Smooth muscle cell (in vitro differentiated cells): ENCODE data around the gene SEPSECS. TPM values are rescaled to one million over a fixed set of nuclear protein-coding genes. Genes with fewer than 3 reads are reported as not detected.

Experiments used
- DNase-seq: peaks from one replicate; lab custom pipeline; 2025; ENCODE audit not compliant: unreplicated experiment; lab: John Stamatoyannopoulos, UW
- H2AFZ ChIP-seq: fragments of 200-600 bp; sonication (generic); 2 replicates; pipeline ENCODE4 v1.6.0; 2016; ENCODE audit warnings: antibody characterized with exemption, low read depth, mild to moderate bottlenecking
- H3F3A ChIP-seq: fragments of 200-600 bp; sonication (generic); 2 replicates; pipeline ENCODE4 v1.6.0; 2017; ENCODE audit warnings: antibody characterized with exemption, low read depth
- H3K27ac ChIP-seq: fragments of 200-600 bp; sonication (generic); 2 replicates; pipeline ENCODE4 v1.5.1; 2016; ENCODE audit warnings: low read depth, mild to moderate bottlenecking
- H3K27me3 ChIP-seq: fragments of 200-600 bp; sonication (generic); 2 replicates; pipeline ENCODE4 v1.6.1; 2016; ENCODE audit warnings: low read depth, mild to moderate bottlenecking
- H3K36me3 ChIP-seq: fragments of 200-600 bp; sonication (generic); 2 replicates; pipeline ENCODE4 v1.5.1; 2016; ENCODE audit warnings: low read depth
- H3K4me1 ChIP-seq: fragments of 200-600 bp; sonication (generic); 2 replicates; pipeline ENCODE4 v1.5.1; 2016; ENCODE audit warnings: low read depth
- H3K4me2 ChIP-seq: fragments of 200-600 bp; sonication (generic); 2 replicates; pipeline ENCODE4 v1.6.0; 2016; ENCODE audit warnings: mild to moderate bottlenecking
- H3K4me3 ChIP-seq: fragments of 200-600 bp; sonication (generic); 2 replicates; pipeline ENCODE4 v1.5.1; 2016; ENCODE audit warnings: mild to moderate bottlenecking
- H3K79me2 ChIP-seq: fragments of 200-600 bp; sonication (generic); 2 replicates; pipeline ENCODE4 v1.6.0; 2016; ENCODE audit warnings: low read depth, mild to moderate bottlenecking
- H3K9ac ChIP-seq: fragments of 200-600 bp; sonication (generic); 2 replicates; pipeline ENCODE4 v1.6.0; 2016; ENCODE audit warnings: low read depth
- H3K9me3 ChIP-seq: fragments of 200-600 bp; sonication (generic); replicated peaks from 2 replicates; pipeline ENCODE4 v1.5.1; 2016; ENCODE audit warnings: low read depth
- H4K20me1 ChIP-seq: fragments of 200-600 bp; sonication (generic); 2 replicates; pipeline ENCODE4 v1.6.0; 2016; ENCODE audit warnings: low read depth
- WGBS: methylation state at CpG from one replicate; pipeline ENCODE4 v1.1.7; 2016; ENCODE audit warnings: low lambda C conversion rate; 5-methylcytosine and 5-hydroxymethylcytosine counted together
- polyA plus RNA-seq: library from polyadenylated mRNA; unstranded; fragments of >200 nt; fragmentation: Nextera tagmentation; extraction: Ambion mirVana; gene quantifications from 2 replicates; pipeline ENCODE4 v1.2.1, GENCODE V29; 2016
- total RNA-seq: library from RNA; depleted of rRNA; stranded (reverse); fragments of >200 nt; gene quantifications from 2 replicates; pipeline ENCODE4 v1.2.3, GENCODE V29; 2014
- TF ChIP-seq, protein P1 (sequence below): fragments of 200-600 bp; sonication (generic); IDR thresholded peaks from 2 replicates; pipeline ENCODE4 v1.5.1; 2017; ENCODE audit warnings: borderline replicate concordance, mild to moderate bottlenecking, antibody characterized with exemption; ENCODE audit not compliant: insufficient read depth, poor library complexity, severe bottlenecking

The SEPSECS gene
- total and polyA plus RNA-seq, 2 experiments from 2014 or later: 4.2 to 8.4 TPM

DNA sequence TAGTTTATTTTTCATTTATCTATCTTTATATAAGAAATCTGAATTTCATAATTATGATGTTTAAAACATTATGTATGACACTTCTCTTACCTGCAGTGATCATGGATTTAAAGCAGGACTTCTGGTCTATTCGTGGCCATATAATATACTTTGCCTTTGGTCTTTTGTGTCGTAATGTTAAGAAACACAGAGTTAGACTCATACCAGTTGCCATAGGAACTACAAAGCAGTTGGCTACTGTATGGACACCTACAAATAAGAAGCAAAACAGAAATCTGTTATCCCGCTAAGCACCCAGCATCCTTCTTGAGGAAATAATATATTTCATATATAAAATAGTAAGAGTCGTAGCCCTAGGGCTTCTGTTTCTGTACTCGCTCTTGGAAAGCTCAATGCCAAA lies 4.3 kb downstream of the SEPSECS start:
- Histone ChIP-seq H4K20me1 (no peaks in the 10 kb centered on the region), H3K9ac (no peak overlapping the region), H2AFZ (no peak overlapping the region), H3K79me2 (no peaks in the 10 kb centered on the region), H3K27ac (no peak overlapping the region), H3F3A (no peaks in the 10 kb centered on the region), H3K27me3 (no peaks in the 10 kb centered on the region), H3K4me1 (peaks cover under 1% of the 10 kb centered on the region), H3K4me2 (no peak overlapping the region), H3K9me3 (no peaks in the 10 kb centered on the region), H3K36me3 (no peaks in the 10 kb centered on the region), H3K4me3 (no peak overlapping the region)
- TF ChIP-seq, protein P1, sequence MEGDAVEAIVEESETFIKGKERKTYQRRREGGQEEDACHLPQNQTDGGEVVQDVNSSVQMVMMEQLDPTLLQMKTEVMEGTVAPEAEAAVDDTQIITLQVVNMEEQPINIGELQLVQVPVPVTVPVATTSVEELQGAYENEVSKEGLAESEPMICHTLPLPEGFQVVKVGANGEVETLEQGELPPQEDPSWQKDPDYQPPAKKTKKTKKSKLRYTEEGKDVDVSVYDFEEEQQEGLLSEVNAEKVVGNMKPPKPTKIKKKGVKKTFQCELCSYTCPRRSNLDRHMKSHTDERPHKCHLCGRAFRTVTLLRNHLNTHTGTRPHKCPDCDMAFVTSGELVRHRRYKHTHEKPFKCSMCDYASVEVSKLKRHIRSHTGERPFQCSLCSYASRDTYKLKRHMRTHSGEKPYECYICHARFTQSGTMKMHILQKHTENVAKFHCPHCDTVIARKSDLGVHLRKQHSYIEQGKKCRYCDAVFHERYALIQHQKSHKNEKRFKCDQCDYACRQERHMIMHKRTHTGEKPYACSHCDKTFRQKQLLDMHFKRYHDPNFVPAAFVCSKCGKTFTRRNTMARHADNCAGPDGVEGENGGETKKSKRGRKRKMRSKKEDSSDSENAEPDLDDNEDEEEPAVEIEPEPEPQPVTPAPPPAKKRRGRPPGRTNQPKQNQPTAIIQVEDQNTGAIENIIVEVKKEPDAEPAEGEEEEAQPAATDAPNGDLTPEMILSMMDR: no peak
- WGBS: 97% methylated on average over 5 of the region's 5 CpGs
- no peak for DNase-seq

DNA sequence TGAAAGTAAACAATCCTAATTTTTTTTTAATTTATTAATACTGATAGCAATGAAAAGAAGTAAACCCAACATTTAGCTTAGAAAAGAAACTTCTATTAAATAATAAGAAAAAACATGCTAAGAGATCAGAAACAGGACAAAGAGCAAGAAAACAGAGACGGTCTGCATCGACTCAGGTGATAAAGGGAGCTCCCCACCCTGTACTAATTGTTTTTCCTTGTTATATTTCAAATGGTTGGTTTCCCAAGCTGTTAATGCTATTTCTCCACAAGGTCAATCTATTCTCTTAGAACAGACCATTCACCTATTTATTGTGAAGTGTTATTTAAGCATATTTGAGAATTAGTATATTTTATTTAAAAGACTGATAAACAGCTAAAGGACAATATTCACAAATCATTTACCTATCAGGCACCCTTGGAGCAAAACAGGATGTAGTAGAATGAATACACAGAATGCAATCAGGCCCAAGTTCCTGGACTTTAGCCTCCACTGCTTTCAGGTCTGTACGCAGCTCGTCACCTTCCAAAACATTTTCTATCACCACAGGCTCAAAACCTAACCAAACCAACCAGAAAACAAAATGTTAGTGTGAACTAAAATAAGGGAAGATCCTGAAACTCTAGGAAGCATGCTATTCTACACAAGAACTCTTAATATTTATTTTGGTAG lies 5.5 kb downstream of the SEPSECS start:
- H3K27ac ChIP-seq: no peak overlapping the region
- H4K20me1 ChIP-seq: no peaks in the 10 kb centered on the region
- H3K9me3 ChIP-seq: no peaks in the 10 kb centered on the region
- H3K9ac ChIP-seq: no peak overlapping the region
- no peaks in the 10 kb centered on the region for H3K36me3 ChIP-seq
- no peaks in the 10 kb centered on the region for H3K27me3 ChIP-seq
- H3K4me1 ChIP-seq: no peaks in the 10 kb centered on the region
- no peaks in the 10 kb centered on the region for H3K79me2 ChIP-seq
- H2AFZ ChIP-seq: no peak overlapping the region
- peak overlapping the region; percentile 3 for H3K4me3 ChIP-seq
- H3K4me2 ChIP-seq: no peak overlapping the region
- TF ChIP-seq, protein P1: no peak
- no peak for DNase-seq
- WGBS: 95% methylated on average over 4 of the region's 4 CpGs
- H3F3A ChIP-seq: no peaks in the 10 kb centered on the region

DNA sequence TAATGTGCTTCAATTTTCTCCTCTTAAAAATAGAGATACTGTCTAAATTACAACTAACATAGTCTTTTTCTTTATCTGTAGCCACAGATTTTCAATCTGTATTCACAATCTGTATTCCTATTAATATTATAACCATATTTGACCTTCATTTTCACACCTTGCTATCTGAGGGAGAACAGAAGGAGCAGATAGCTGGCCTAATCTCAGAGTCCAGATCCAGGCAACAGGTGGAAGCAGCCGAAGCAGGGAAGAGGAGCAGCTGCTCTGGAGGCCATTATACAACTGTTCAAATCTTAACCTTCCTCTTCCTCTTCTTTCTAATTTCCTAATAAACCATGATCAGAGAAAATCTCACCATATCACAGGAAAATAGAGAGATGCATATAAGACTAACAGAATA lies 14.2 kb downstream of the SEPSECS start:
- Histone ChIP-seq H3K4me2 (no peak overlapping the region), H3K4me1 (no peaks in the 10 kb centered on the region), H3K27ac (no peak overlapping the region), H3F3A (no peaks in the 10 kb centered on the region), H3K36me3 (no peaks in the 10 kb centered on the region), H3K27me3 (no peaks in the 10 kb centered on the region), H2AFZ (no peak overlapping the region), H4K20me1 (no peaks in the 10 kb centered on the region), H3K79me2 (no peaks in the 10 kb centered on the region), H3K9ac (no peak overlapping the region), H3K9me3 (no peaks in the 10 kb centered on the region), H3K4me3 (no peak overlapping the region)
- no peak for DNase-seq
- 88% methylated on average over 1 of the region's 1 CpG for WGBS
- TF ChIP-seq, protein P1: no peak

DNA sequence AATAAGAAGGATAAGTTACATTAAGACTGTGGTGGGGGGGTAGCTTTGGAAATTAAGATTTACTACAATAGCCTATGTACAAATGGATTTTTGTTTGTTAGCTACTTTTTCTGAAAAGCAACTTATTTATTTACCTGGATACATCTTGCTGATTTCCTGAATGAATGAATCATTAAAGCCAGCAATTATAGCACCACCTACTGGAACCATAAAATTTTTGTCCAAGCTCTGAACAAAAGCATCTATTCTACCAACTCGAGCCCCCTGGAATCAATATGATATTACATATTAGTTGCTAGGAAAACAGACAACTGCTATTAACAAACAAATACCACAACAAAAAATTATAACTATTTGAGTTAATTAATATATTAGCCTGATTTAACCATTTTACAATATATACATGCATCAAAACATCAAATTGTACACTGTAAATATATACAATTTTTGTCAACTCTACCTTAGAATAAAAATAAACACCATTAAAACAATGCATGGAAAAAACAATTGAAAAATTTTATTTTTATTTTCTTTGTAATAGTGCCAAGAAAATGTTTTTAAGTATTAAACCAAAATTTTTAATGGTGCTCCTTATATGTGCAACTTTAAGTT lies 15.3 kb downstream of the SEPSECS start:
- no peaks in the 10 kb centered on the region for H3K4me1 ChIP-seq
- 47% methylated on average over 1 of the region's 1 CpG for WGBS
- no peaks in the 10 kb centered on the region for H3K9me3 ChIP-seq
- no peak overlapping the region for H3K27ac ChIP-seq
- no peak for DNase-seq
- no peak overlapping the region for H3K4me3 ChIP-seq
- H3K9ac ChIP-seq: no peak overlapping the region
- H3K36me3 ChIP-seq: no peaks in the 10 kb centered on the region
- H2AFZ ChIP-seq: no peak overlapping the region
- H3K27me3 ChIP-seq: no peaks in the 10 kb centered on the region
- no peak overlapping the region for H3K4me2 ChIP-seq
- no peaks in the 10 kb centered on the region for H3F3A ChIP-seq
- H3K79me2 ChIP-seq: no peaks in the 10 kb centered on the region
- H4K20me1 ChIP-seq: no peaks in the 10 kb centered on the region
- TF ChIP-seq, protein P1: peak; percentile 69
